Measurements from ENCODE around the gene PSME2. TPM values are rescaled to one million over a fixed set of nuclear protein-coding genes. Genes with fewer than 3 reads are reported as not detected.

The PSME2 gene
- total and polyA plus RNA-seq, 2 of the 13 experiments (the other 11 are each of a cell fraction or from before 2014, with no cell fraction given), result 332 to 716 TPM

DNA sequence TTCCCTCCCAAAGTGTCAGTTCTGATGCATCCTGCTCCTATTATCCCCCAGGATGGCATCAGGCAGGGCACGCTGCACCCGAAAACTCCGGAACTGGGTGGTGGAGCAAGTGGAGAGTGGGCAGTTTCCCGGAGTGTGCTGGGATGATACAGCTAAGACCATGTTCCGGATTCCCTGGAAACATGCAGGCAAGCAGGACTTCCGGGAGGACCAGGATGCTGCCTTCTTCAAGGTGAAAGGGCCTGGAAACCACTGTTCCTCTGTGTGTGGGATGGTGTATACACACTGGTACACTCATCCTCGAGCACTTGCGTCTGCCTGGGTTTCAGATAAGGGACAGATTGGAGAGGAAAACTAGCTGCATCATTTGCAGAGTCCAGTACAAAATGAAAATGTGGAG, 15.7 kb upstream of the PSME2 start (continued):
- TF ChIP-seq CBFB (CRISPR knock-in tag; IDR thresholded peaks at IDR 0.05) (no peak), ZMAT5 (CRISPR knock-in tag; IDR thresholded peaks at IDR 0.05; ENCODE audit: borderline replicate concordance, low read depth) (no peak), EP300 (IDR thresholded peaks at IDR 0.05; ENCODE audit: low read depth in 2 of 2, low read length in 2 of 2) (no peak), EP300 (CRISPR knock-in tag; IDR thresholded peaks at IDR 0.05; ENCODE audit: borderline replicate concordance) (0 out of 2 replicates have a peak, but pooled peaks have one; percentile 10), ZNF292 (CRISPR knock-in tag; IDR thresholded peaks at IDR 0.05; ENCODE audit: borderline replicate concordance, low read depth) (no peak), ZNF180 (CRISPR knock-in tag; IDR thresholded peaks at IDR 0.05; ENCODE audit: borderline replicate concordance, low read depth) (no peak), SETDB1 (CRISPR knock-in tag; IDR thresholded peaks at IDR 0.05; ENCODE audit: borderline replicate concordance) (no peak), REPIN1 (CRISPR knock-in tag; IDR thresholded peaks at IDR 0.05; ENCODE audit: borderline replicate concordance, low read depth) (no peak), KLF9 (CRISPR knock-in tag; IDR thresholded peaks at IDR 0.05; ENCODE audit: low read depth) (no peak), ZNF7 (CRISPR knock-in tag; IDR thresholded peaks at IDR 0.05) (0 out of 2 replicates have a peak, but pooled peaks have one; percentile 7), ZNF556 (CRISPR knock-in tag; IDR thresholded peaks at IDR 0.05; ENCODE audit: borderline replicate concordance) (0 out of 2 replicates have a peak, but pooled peaks have one; percentile 33), ATAD3A (CRISPR knock-in tag; IDR thresholded peaks at IDR 0.05) (0 out of 2 replicates have a peak, but pooled peaks have one; percentile 74), POLR2AphosphoS2 (IDR thresholded peaks at IDR 0.05; ENCODE audit: low read depth, low read length) (0 out of 2 replicates have a peak, but pooled peaks have one; percentile 26)
- TF ChIP-seq, protein P1, sequence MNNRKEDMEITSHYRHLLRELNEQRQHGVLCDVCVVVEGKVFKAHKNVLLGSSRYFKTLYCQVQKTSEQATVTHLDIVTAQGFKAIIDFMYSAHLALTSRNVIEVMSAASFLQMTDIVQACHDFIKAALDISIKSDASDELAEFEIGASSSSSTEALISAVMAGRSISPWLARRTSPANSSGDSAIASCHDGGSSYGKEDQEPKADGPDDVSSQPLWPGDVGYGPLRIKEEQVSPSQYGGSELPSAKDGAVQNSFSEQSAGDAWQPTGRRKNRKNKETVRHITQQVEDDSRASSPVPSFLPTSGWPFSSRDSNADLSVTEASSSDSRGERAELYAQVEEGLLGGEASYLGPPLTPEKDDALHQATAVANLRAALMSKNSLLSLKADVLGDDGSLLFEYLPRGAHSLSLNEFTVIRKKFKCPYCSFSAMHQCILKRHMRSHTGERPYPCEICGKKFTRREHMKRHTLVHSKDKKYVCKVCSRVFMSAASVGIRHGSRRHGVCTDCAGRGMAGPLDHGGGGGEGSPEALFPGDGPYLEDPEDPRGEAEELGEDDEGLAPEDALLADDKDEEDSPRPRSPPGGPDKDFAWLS (CRISPR knock-in tag; IDR thresholded peaks at IDR 0.05; ENCODE audit: borderline replicate concordance), result 0 out of 2 replicates have a peak, but pooled peaks have one; percentile 20
- TF ChIP-seq, protein P2, sequence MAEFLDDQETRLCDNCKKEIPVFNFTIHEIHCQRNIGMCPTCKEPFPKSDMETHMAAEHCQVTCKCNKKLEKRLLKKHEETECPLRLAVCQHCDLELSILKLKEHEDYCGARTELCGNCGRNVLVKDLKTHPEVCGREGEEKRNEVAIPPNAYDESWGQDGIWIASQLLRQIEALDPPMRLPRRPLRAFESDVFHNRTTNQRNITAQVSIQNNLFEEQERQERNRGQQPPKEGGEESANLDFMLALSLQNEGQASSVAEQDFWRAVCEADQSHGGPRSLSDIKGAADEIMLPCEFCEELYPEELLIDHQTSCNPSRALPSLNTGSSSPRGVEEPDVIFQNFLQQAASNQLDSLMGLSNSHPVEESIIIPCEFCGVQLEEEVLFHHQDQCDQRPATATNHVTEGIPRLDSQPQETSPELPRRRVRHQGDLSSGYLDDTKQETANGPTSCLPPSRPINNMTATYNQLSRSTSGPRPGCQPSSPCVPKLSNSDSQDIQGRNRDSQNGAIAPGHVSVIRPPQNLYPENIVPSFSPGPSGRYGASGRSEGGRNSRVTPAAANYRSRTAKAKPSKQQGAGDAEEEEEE (CRISPR knock-in tag; IDR thresholded peaks at IDR 0.05; ENCODE audit: borderline replicate concordance), result 0 out of 2 replicates have a peak, but pooled peaks have one; percentile 42
- TF ChIP-seq, protein P3, sequence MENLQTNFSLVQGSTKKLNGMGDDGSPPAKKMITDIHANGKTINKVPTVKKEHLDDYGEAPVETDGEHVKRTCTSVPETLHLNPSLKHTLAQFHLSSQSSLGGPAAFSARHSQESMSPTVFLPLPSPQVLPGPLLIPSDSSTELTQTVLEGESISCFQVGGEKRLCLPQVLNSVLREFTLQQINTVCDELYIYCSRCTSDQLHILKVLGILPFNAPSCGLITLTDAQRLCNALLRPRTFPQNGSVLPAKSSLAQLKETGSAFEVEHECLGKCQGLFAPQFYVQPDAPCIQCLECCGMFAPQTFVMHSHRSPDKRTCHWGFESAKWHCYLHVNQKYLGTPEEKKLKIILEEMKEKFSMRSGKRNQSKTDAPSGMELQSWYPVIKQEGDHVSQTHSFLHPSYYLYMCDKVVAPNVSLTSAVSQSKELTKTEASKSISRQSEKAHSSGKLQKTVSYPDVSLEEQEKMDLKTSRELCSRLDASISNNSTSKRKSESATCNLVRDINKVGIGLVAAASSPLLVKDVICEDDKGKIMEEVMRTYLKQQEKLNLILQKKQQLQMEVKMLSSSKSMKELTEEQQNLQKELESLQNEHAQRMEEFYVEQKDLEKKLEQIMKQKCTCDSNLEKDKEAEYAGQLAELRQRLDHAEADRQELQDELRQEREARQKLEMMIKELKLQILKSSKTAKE (CRISPR knock-in tag; IDR thresholded peaks at IDR 0.05; ENCODE audit: borderline replicate concordance), result peak; percentile 23; the same call in 1 of the 2 replicates
